Keratinocyte (primary cell): ENCODE data around the gene GMPR2. TPM values are rescaled to one million over a fixed set of nuclear protein-coding genes. Genes with fewer than 3 reads are reported as not detected.

Experiments used
- DNase-seq: peaks from one replicate; pipeline ENCODE4 v3.0.0-alpha.2; 2011; ENCODE audit warnings: low read depth, missing footprints, low spot score
- FAIRE-seq: peaks from 2 replicates; lab custom pipeline; 2011; peaks lifted over from hg19 to GRCh38; lab: Jason Lieb, UNC
- H2AFZ ChIP-seq: 2 replicates; pipeline ENCODE4 v1.6.0; 2012; ENCODE audit warnings: low read length, control low read depth, inconsistent platforms; ENCODE audit not compliant: control insufficient read depth
- H3K27ac ChIP-seq: 2 replicates; pipeline ENCODE4 v1.5.1; 2011; ENCODE audit warnings: low read length; ENCODE audit not compliant: control insufficient read depth, insufficient read depth
- H3K27me3 ChIP-seq: 3 replicates; pipeline ENCODE4 v1.6.0; 2011; ENCODE audit warnings: low read length; ENCODE audit not compliant: control insufficient read depth, insufficient read depth; ENCODE audit errors: extremely low read depth
- H3K36me3 ChIP-seq, 2 experiments: 2 replicates in 1 of 2; 3 replicates in 1 of 2; pipeline ENCODE4 v1.5.1; 2011; ENCODE audit warnings: low read length in 2 of 2, mild to moderate bottlenecking in 1 of 2; ENCODE audit not compliant: control insufficient read depth in 2 of 2, insufficient read depth in 2 of 2; ENCODE audit errors: extremely low read depth in 1 of 2
- H3K4me1 ChIP-seq: 3 replicates; pipeline ENCODE4 v1.5.1; 2011; ENCODE audit warnings: low read length; ENCODE audit not compliant: control insufficient read depth, insufficient read depth; ENCODE audit errors: extremely low read depth
- H3K4me2 ChIP-seq: 3 replicates; pipeline ENCODE4 v1.6.0; 2011; ENCODE audit warnings: low read depth, low read length; ENCODE audit not compliant: control insufficient read depth, insufficient read depth; ENCODE audit errors: extremely low read depth
- H3K4me3 ChIP-seq, 3 experiments: fragments of 200-600 bp in 1 of 3; sonication (generic) in 1 of 3; 2 replicates in 2 of 3; 3 replicates in 1 of 3; pipeline ENCODE4 v1.5.1; 2011 to 2016; ENCODE audit warnings: low read length in 3 of 3, mild to moderate bottlenecking in 3 of 3, control low read depth in 2 of 3, inconsistent platforms in 1 of 3, low read depth in 1 of 3, mixed read lengths in 1 of 3, mixed run types in 1 of 3, moderate library complexity in 1 of 3; ENCODE audit not compliant: control insufficient read depth in 2 of 3, insufficient read depth in 2 of 3; ENCODE audit errors: extremely low read depth in 1 of 3
- H3K79me2 ChIP-seq: 2 replicates; pipeline ENCODE4 v1.6.0; 2012; ENCODE audit warnings: low read length; ENCODE audit not compliant: control insufficient read depth, insufficient read depth
- H3K9ac ChIP-seq: 3 replicates; pipeline ENCODE4 v1.6.0; 2011; ENCODE audit warnings: low read length; ENCODE audit not compliant: control insufficient read depth, insufficient read depth; ENCODE audit errors: extremely low read depth
- H3K9me1 ChIP-seq: 3 replicates; pipeline ENCODE4 v1.6.0; 2011; ENCODE audit warnings: low read length; ENCODE audit not compliant: control insufficient read depth, insufficient read depth; ENCODE audit errors: extremely low read depth
- H3K9me3 ChIP-seq: 2 replicates; pipeline ENCODE4 v1.5.1; 2012; ENCODE audit warnings: low read depth, low read length; ENCODE audit not compliant: control insufficient read depth
- H4K20me1 ChIP-seq: 3 replicates; pipeline ENCODE4 v1.6.0; 2011; ENCODE audit warnings: low read length; ENCODE audit not compliant: control insufficient read depth, insufficient read depth; ENCODE audit errors: extremely low read depth
- CTCF ChIP-seq, 3 experiments: IDR thresholded peaks in 1 of 3; conservative IDR thresholded peaks in 1 of 3; optimal IDR thresholded peaks in 1 of 3; 2 replicates in 2 of 3; 3 replicates in 1 of 3; pipeline versions ENCODE3 to v1.5.1; 2011; ENCODE audit warnings: low read length in 3 of 3, mild to moderate bottlenecking in 3 of 3, moderate library complexity in 2 of 3, control low read depth in 1 of 3, inconsistent platforms in 1 of 3; ENCODE audit not compliant: insufficient read depth in 2 of 3; ENCODE audit errors: extremely low read depth in 1 of 3
- EZH2 ChIP-seq: IDR thresholded peaks from one replicate; pipeline ENCODE4 v1.6.1; 2012; ENCODE audit warnings: inconsistent platforms, mild to moderate bottlenecking, low read length, moderate library complexity
- dilution Hi-C: fragments of 300-500 bp; cut with MboI; formaldehyde crosslinking; loops from one replicate; pipeline ENCODE4 v1.7.0; 2020; ENCODE audit warnings: low sequenced_read_pairs; ENCODE audit not compliant: extremely low pct_ligation_motif_present
- polyA plus RNA-seq, 5 experiments: library from polyadenylated mRNA; depleted of rRNA in 3 of 5; stranded (reverse) in 3 of 5; stranded (forward) in 1 of 5; unstranded in 1 of 5; fragments of >200 nt; gene quantifications; 1 replicate in 1 of 5; 2 replicates in 3 of 5; 3 replicates in 1 of 5; pipeline versions ENCODE4 v1.2.1 to v1.2.3, GENCODE V29; 2011 to 2012; ENCODE audit warnings: missing spikeins in 2 of 5, low read depth in 1 of 5, low replicate concordance in 1 of 5

Gene GMPR2
- polyA plus RNA-seq, 1 donor (not counting 4 experiments of a cell fraction or from before 2014, with no cell fraction given): 84.6 TPM

GRCh38 chr14:24269910-24270536 lies 37.3 kb downstream of the GMPR2 start:
- dilution Hi-C loops: no loop called here
- peaks cover 3% of the 10 kb centered on the region for H3K79me2 ChIP-seq
- H3K27ac ChIP-seq: no peak overlapping the region
- no peak for TF ChIP-seq CTCF (optimal IDR thresholded peaks at IDR 0.05 in 1 of 3, IDR thresholded peaks at IDR 0.05 in 1 of 3, conservative IDR thresholded peaks at IDR 0.05 in 1 of 3; ENCODE audit: extremely low read depth in 1 of 3, insufficient read depth in 2 of 3, low read length in 3 of 3)
- no peak for TF ChIP-seq EZH2
- no peak overlapping the region for H3K9ac ChIP-seq
- H3K4me2 ChIP-seq: peak overlapping the region; percentile 86
- FAIRE-seq (no peak), DNase-seq (no peak)
- peaks cover 39% of the 10 kb centered on the region for H3K4me1 ChIP-seq
- H3K27me3 ChIP-seq: no peaks in the 10 kb centered on the region
- H3K4me3 ChIP-seq: no peak overlapping the region
- H2AFZ ChIP-seq: no peak overlapping the region
- H4K20me1 ChIP-seq: no peaks in the 10 kb centered on the region
- no peaks in the 10 kb centered on the region for H3K9me3 ChIP-seq
- no peaks in the 10 kb centered on the region for H3K9me1 ChIP-seq
- peaks cover 15 to 27% of the 10 kb centered on the region in 2 experiments for H3K36me3 ChIP-seq

- H3K4me1 ChIP-seq: peaks cover 41% of the 10 kb centered on the region
- peaks cover 3% of the 10 kb centered on the region for H3K79me2 ChIP-seq
- peak overlapping the region; percentile 98 for H3K9ac ChIP-seq
- peaks cover 12 to 24% of the 10 kb centered on the region in 2 experiments for H3K36me3 ChIP-seq
- peak overlapping the region; percentile 65 to 90 (median 84) for H3K4me3 ChIP-seq
- peak overlapping the region; percentile 80 for H2AFZ ChIP-seq
- dilution Hi-C loops: no loop called here
- FAIRE-seq: no peak
- H3K27me3 ChIP-seq: no peaks in the 10 kb centered on the region
- TF ChIP-seq EZH2: no peak
- no peak for TF ChIP-seq CTCF (optimal IDR thresholded peaks at IDR 0.05 in 1 of 3, IDR thresholded peaks at IDR 0.05 in 1 of 3, conservative IDR thresholded peaks at IDR 0.05 in 1 of 3; ENCODE audit: extremely low read depth in 1 of 3, insufficient read depth in 2 of 3, low read length in 3 of 3)
- H3K27ac ChIP-seq: peak overlapping the region; percentile 96
- H4K20me1 ChIP-seq: no peaks in the 10 kb centered on the region
- no peaks in the 10 kb centered on the region for H3K9me3 ChIP-seq
- H3K4me2 ChIP-seq: peak overlapping the region; percentile 86
- H3K9me1 ChIP-seq: no peaks in the 10 kb centered on the region
- DNase-seq: no peak
Observed at GRCh38 chr14:24270537-24271133, 37.9 kb downstream of the GMPR2 start.
